CD4-positive, alpha-beta T cell treated with Interleukin-17A for 4 hours (primary cell): ENCODE measurements around the gene DPF3.

Experiments used
- DNase-seq: peaks from one replicate; pipeline ENCODE4 v3.0.0-alpha.2; 2020; ENCODE audit warnings: mixed read lengths

Gene DPF3

GRCh38 chr14:72739446-72740405 is 154.2 kb downstream of the DPF3 start:
- no peak for DNase-seq

GRCh38 chr14:72738161-72738611 is 155.7 kb downstream of the DPF3 start:
- no peak for DNase-seq

GRCh38 chr14:72737560-72737943 is 156.3 kb downstream of the DPF3 start:
- no peak for DNase-seq

GRCh38 chr14:72736786-72737559 is 156.9 kb downstream of the DPF3 start:
- no peak for DNase-seq

GRCh38 chr14:72736308-72736707 is 157.6 kb downstream of the DPF3 start:
- DNase-seq = no peak

GRCh38 chr14:72732022-72732780 is 161.7 kb downstream of the DPF3 start:
- DNase-seq = no peak

GRCh38 chr14:72731252-72732020 is 162.5 kb downstream of the DPF3 start:
- DNase-seq = no peak

- no peak for DNase-seq
These were observed 163.4 kb downstream of the DPF3 start for GRCh38 chr14:72730468-72730867.

GRCh38 chr14:72726444-72726843 is 167.5 kb downstream of the DPF3 start:
- no peak for DNase-seq

GRCh38 chr14:72723858-72724530 is 169.9 kb downstream of the DPF3 start:
- no peak for DNase-seq

GRCh38 chr14:72722201-72722785 is 171.6 kb downstream of the DPF3 start:
- no peak for DNase-seq

- DNase-seq = no peak
These were observed 172.8 kb downstream of the DPF3 start for GRCh38 chr14:72721083-72721482.

GRCh38 chr14:72717220-72717619 is 176.7 kb downstream of the DPF3 start:
- DNase-seq = no peak

GRCh38 chr14:72716476-72716875 is 177.4 kb downstream of the DPF3 start:
- DNase-seq = no peak

- no peak for DNase-seq
These were observed 178.1 kb downstream of the DPF3 start for GRCh38 chr14:72715850-72716228.

GRCh38 chr14:72715215-72715849 is 178.6 kb downstream of the DPF3 start:
- no peak for DNase-seq

- no peak for DNase-seq
These were observed 179.1 kb downstream of the DPF3 start for GRCh38 chr14:72714871-72715214.

GRCh38 chr14:72714094-72714493 is 179.8 kb downstream of the DPF3 start:
- peak; percentile 11 for DNase-seq

- DNase-seq = no peak
These were observed 182.0 kb downstream of the DPF3 start for GRCh38 chr14:72711936-72712335.

- DNase-seq = no peak
These were observed 183.8 kb downstream of the DPF3 start for GRCh38 chr14:72709916-72710611.
